Measurements from ENCODE around the gene IL22RA1. TPM values are rescaled to one million over a fixed set of nuclear protein-coding genes. Genes with fewer than 3 reads are reported as not detected.

The IL22RA1 gene
- total and polyA plus RNA-seq, 2 experiments from 2014 or later, result 0.21 TPM; not detected in 1

DNA sequence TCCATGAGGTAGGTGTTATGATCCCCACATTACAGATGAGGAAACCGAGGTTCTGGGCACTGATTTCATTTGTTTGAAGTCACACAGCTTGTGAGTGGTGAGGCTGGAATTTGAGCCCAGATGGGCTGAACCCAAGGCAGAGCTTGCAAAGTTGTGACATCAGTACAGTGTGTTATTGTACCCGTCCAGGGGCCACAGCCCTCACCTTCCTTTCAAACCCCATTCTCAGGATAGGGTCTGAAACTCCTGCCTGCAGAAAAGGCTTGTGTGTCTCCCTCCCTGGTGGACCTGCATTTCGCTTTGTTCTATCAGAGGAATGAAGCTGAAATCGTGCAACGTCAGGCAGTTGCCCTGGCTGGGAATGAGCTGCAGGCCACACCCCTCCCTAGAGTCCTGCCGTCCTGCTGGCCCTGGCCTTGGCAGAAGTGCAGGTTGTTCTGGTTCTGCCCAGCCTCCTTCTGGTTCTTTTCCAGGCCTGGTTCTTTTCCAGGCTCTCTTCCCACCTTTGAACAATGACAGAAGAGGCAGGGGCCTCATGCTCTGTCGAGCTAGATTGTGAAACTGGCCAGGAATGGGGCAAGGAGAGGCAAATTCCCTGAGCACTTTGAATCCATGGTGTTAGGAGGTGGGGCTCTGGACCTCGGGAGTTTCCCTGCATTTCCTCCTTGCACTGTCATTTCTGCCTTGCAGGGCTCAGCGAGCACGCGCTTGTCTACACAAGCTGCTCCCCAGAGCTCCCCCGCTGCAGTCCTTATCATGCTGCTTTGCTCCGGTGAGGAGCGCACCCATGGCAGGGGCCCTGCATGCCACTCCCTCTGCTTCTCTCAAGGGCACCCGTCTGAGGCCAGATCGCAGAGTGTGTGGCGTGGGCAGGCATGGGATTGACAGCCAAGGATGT is 22.8 kb downstream of the IL22RA1 start:
- Histone ChIP-seq H3K79me2 (ENCODE audit: insufficient read depth) (no peaks in the 10 kb centered on the region), H3K9ac (0 out of 2 replicates have a peak overlapping the region, but pooled peaks have one; percentile 11), H4K20me1 (ENCODE audit: insufficient read depth) (no peaks in the 10 kb centered on the region), H3K36me3 (ENCODE audit: low read depth) (no peaks in the 10 kb centered on the region), H3K4me2 (ENCODE audit: unreplicated experiment) (peak overlapping the region; percentile 52), H3K9me3 (ENCODE audit: low read depth) (no peaks in the 10 kb centered on the region), H3F3A (ENCODE audit: insufficient read depth) (peaks cover 4% of the 10 kb centered on the region; the same call in 1 of the 2 replicates), H3K4me3 (no peak overlapping the region), H2AFZ (peak overlapping the region; percentile 54), H3K27me3 (replicated peaks; ENCODE audit: insufficient read depth) (no peaks in the 10 kb centered on the region), H3K9me2 (ENCODE audit: insufficient read depth) (no peaks in the 10 kb centered on the region), H3K27ac (peak overlapping the region; percentile 23; the same call in 1 of the 2 replicates), H3K4me1 (ENCODE audit: insufficient read depth) (peaks cover 15% of the 10 kb centered on the region)
- in situ Hi-C loops (cut with MboI), result no loop called here
- TF ChIP-seq EZH2phosphoT487 (IDR thresholded peaks at IDR 0.05; ENCODE audit: insufficient read depth, low read depth) (no peak), EZH2 (IDR thresholded peaks at IDR 0.05; ENCODE audit: insufficient read depth, poor library complexity, severe bottlenecking) (no peak)
- DNase-seq, result peak; percentile 56
- WGBS, 2 experiments (ENCODE audit: low coverage in 1 of 2, low lambda C conversion rate in 2 of 2, missing lambda C conversion rate in 2 of 2), result 36 to 38% methylated on average over 17 of the region's 17 CpGs

DNA sequence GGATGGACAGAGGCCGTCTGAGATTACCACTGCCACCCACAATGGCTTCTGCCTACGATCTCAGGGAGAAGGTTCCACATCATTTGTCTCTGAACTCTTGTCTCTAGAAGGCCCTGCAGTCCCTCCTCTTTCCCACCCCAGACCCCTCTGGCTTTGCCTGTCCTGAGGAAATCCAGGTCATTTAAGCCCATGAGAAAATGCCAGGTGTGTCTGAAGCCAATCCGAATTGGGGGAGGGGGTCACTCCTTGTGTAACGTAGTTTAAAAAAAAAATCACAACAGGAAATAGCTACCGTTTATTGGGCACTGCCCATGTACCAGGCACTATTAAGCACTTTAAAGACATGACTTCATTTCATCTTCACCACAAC is 23.5 kb downstream of the IL22RA1 start:
- 84 to 85% methylated on average over 5 of the region's 5 CpGs for WGBS, 2 experiments (ENCODE audit: low coverage in 1 of 2, low lambda C conversion rate in 2 of 2, missing lambda C conversion rate in 2 of 2)
- DNase-seq, result no peak

DNA sequence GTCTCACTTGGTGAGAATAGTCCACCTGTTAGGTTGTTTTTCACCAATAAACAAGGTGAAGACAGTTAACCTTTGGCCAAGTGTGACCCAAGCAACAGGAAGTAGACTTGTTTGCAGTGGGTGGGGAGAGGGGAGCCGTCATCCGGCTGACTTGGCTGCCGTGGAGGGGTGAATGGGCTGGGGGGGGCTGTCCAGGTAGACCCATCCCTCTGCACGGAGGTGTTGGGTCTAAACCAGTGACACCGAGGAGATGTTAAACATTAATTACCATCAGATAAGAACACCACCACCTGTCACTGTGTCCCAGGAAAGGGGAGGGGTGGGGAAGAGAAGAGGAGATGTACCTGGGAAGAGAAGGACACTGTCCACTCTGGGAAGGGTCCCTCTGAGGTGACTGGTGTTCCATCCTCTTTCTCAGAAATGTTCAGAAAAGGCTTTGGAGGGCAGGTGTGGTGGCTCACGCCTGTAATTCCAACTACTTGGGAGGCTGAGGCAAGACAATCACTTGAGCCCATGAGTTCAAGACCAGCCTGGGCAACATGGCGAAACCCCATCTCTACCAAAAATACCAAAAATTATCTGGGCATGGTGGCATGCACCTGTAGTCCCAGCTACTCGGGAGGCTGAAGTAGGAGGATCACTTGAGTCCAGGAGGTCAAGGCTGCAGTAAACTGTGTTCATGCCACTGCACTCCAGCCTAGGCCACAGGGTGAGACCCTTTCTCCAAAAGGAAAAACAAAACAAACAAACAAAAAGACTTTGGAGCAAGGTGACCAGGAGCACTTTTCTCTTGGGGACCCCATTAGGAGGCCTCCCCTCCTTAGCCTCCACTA is 24.3 kb downstream of the IL22RA1 start:
- H4K20me1 ChIP-seq (ENCODE audit: insufficient read depth), result no peaks in the 10 kb centered on the region
- no peak overlapping the region for H3K9ac ChIP-seq
- H3K9me2 ChIP-seq (ENCODE audit: insufficient read depth), result no peaks in the 10 kb centered on the region
- H3K36me3 ChIP-seq (ENCODE audit: low read depth), result no peaks in the 10 kb centered on the region
- peaks cover 4% of the 10 kb centered on the region; the same call in 1 of the 2 replicates for H3F3A ChIP-seq (ENCODE audit: insufficient read depth)
- no peaks in the 10 kb centered on the region for H3K79me2 ChIP-seq (ENCODE audit: insufficient read depth)
- in situ Hi-C loops (cut with MboI), result no loop called here
- H3K27me3 ChIP-seq (replicated peaks; ENCODE audit: insufficient read depth), result no peaks in the 10 kb centered on the region
- no peaks in the 10 kb centered on the region for H3K9me3 ChIP-seq (ENCODE audit: low read depth)
- WGBS, 2 experiments (ENCODE audit: low coverage in 1 of 2, low lambda C conversion rate in 2 of 2, missing lambda C conversion rate in 2 of 2), result 87 to 93% methylated on average over 8 of the region's 8 CpGs
- H3K4me3 ChIP-seq, result no peak overlapping the region
- DNase-seq, result no peak
- H3K4me2 ChIP-seq (ENCODE audit: unreplicated experiment), result no peak overlapping the region
- no peak overlapping the region for H2AFZ ChIP-seq
- 0 out of 2 replicates have a peak overlapping the region, but pooled peaks have one; percentile 6 for H3K27ac ChIP-seq
- peaks cover 15% of the 10 kb centered on the region for H3K4me1 ChIP-seq (ENCODE audit: insufficient read depth)
- TF ChIP-seq EZH2phosphoT487 (IDR thresholded peaks at IDR 0.05; ENCODE audit: insufficient read depth, low read depth) (no peak), EZH2 (IDR thresholded peaks at IDR 0.05; ENCODE audit: insufficient read depth, poor library complexity, severe bottlenecking) (no peak)

More for the DNA sequence above, 23.5 kb downstream of the IL22RA1 start:
- TF ChIP-seq EZH2 (IDR thresholded peaks at IDR 0.05; ENCODE audit: insufficient read depth, poor library complexity, severe bottlenecking) (no peak), EZH2phosphoT487 (IDR thresholded peaks at IDR 0.05; ENCODE audit: insufficient read depth, low read depth) (no peak)
- Histone ChIP-seq H3F3A (ENCODE audit: insufficient read depth) (peaks cover 4% of the 10 kb centered on the region; the same call in 1 of the 2 replicates), H3K9ac (no peak overlapping the region), H3K27me3 (replicated peaks; ENCODE audit: insufficient read depth) (no peaks in the 10 kb centered on the region), H3K79me2 (ENCODE audit: insufficient read depth) (no peaks in the 10 kb centered on the region), H3K27ac (no peak overlapping the region), H2AFZ (no peak overlapping the region), H3K4me1 (ENCODE audit: insufficient read depth) (peaks cover 15% of the 10 kb centered on the region), H3K4me3 (no peak overlapping the region), H3K9me2 (ENCODE audit: insufficient read depth) (no peaks in the 10 kb centered on the region), H3K9me3 (ENCODE audit: low read depth) (no peaks in the 10 kb centered on the region), H3K36me3 (ENCODE audit: low read depth) (no peaks in the 10 kb centered on the region), H3K4me2 (ENCODE audit: unreplicated experiment) (peak overlapping the region; percentile 52), H4K20me1 (ENCODE audit: insufficient read depth) (no peaks in the 10 kb centered on the region)
- in situ Hi-C loops (cut with MboI), result no loop called here

DNA sequence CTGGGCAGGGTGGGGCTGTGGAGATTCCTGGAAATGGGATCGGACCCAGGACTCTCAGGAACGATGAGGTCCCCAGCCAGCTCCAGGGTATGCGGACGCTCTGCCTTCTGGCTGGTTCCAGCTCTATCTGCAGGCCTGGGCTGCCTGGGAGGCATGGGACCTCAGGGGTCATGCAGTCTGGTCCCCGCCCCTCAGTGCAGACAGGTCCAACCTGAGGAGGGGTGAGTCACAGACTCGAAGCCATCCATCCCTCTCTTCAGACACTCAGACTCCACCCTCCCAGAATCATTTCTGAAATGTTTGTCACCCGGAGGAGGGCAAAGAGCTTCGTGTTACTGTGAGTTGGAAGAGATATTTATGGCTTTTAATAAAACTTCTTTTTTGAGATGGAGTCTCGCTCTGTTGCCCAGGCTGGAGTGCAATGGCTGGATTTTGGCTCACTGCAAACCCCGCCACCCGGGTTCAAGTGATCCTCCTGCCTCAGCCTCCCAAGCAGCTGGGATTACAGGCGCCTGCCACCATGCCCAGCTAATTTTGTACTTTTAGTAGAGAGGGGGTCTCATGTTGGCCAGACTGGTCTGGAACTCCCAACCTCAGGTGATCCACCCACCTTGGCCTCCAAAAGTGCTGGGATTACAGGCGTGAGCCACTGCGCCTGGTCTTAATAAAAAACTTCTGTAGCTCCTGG is 25.1 kb downstream of the IL22RA1 start:
- Histone ChIP-seq H3K9me2 (ENCODE audit: insufficient read depth) (no peaks in the 10 kb centered on the region), H3K27me3 (replicated peaks; ENCODE audit: insufficient read depth) (no peaks in the 10 kb centered on the region), H3F3A (ENCODE audit: insufficient read depth) (peaks cover 4% of the 10 kb centered on the region; the same call in 1 of the 2 replicates), H3K4me2 (ENCODE audit: unreplicated experiment) (no peak overlapping the region), H3K9ac (no peak overlapping the region), H3K4me3 (no peak overlapping the region), H3K9me3 (ENCODE audit: low read depth) (no peaks in the 10 kb centered on the region), H4K20me1 (ENCODE audit: insufficient read depth) (no peaks in the 10 kb centered on the region), H3K27ac (peak overlapping the region; percentile 6; the same call in 1 of the 2 replicates), H3K4me1 (ENCODE audit: insufficient read depth) (peaks cover 15% of the 10 kb centered on the region), H2AFZ (no peak overlapping the region), H3K36me3 (ENCODE audit: low read depth) (no peaks in the 10 kb centered on the region), H3K79me2 (ENCODE audit: insufficient read depth) (no peaks in the 10 kb centered on the region)
- no peak for TF ChIP-seq EZH2phosphoT487 (IDR thresholded peaks at IDR 0.05; ENCODE audit: insufficient read depth, low read depth)
- no peak for TF ChIP-seq EZH2 (IDR thresholded peaks at IDR 0.05; ENCODE audit: insufficient read depth, poor library complexity, severe bottlenecking)
- WGBS, 2 experiments (ENCODE audit: low coverage in 1 of 2, low lambda C conversion rate in 2 of 2, missing lambda C conversion rate in 2 of 2), result 51 to 56% methylated on average over 14 of the region's 14 CpGs
- DNase-seq, result peak; percentile 90
- in situ Hi-C loops (cut with MboI), result no loop called here
